Measurements from ENCODE around the gene AP3B2.

The AP3B2 gene

DNA sequence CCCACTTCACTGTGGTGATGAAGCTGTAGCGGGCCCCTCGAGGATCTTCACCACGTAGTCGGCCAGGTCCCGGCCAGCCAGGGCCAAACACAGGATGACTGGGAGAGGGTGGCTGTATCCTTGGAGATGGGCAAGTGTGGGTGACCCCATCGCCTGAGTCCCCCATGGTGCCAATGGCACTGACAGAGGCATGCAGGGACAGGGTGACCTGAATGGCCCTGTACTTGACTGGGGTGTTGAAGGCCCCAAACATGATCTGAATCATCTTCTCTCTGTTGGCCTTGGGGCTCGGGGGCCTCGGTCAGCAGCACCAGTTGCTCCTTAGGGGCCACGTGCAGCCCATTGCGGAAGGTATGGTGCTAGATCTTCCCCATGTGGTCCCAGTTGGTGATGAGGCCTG is 17.1 kb upstream of the AP3B2 start:
- no peak overlapping the region for H3K4me3 ChIP-seq (ENCODE audit: low read depth, low read length)
- TF ChIP-seq, protein P1, sequence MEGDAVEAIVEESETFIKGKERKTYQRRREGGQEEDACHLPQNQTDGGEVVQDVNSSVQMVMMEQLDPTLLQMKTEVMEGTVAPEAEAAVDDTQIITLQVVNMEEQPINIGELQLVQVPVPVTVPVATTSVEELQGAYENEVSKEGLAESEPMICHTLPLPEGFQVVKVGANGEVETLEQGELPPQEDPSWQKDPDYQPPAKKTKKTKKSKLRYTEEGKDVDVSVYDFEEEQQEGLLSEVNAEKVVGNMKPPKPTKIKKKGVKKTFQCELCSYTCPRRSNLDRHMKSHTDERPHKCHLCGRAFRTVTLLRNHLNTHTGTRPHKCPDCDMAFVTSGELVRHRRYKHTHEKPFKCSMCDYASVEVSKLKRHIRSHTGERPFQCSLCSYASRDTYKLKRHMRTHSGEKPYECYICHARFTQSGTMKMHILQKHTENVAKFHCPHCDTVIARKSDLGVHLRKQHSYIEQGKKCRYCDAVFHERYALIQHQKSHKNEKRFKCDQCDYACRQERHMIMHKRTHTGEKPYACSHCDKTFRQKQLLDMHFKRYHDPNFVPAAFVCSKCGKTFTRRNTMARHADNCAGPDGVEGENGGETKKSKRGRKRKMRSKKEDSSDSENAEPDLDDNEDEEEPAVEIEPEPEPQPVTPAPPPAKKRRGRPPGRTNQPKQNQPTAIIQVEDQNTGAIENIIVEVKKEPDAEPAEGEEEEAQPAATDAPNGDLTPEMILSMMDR (IDR thresholded peaks at IDR 0.05; ENCODE audit: insufficient read depth, low read length, missing control alignments): no peak
- POLR2A ChIA-PET: no interaction called here
- no peak for DNase-seq (ENCODE audit: low read depth, low spot score)
- CTCF ChIA-PET: no interaction called here

DNA sequence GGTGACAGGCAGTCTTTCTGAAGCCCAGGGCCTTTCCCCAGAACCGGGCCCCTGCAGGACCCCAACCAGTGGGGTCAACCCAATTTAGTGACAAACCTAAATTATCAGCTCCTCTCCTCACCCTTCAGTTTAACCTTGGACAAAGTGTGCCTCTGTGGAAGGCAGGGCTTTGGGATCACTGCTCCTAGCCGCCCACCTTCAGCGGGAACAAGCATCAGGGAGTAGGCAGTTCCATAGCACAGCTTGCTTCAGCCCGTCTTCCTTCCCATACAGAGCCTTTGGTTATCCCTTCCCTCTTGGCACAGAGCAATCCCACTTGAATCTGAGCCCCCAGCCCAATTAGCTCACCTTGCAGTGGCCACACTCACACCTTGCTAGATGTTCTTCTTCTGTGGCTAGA is 5.3 kb upstream of the AP3B2 start:
- POLR2A ChIA-PET: no interaction called here

DNA sequence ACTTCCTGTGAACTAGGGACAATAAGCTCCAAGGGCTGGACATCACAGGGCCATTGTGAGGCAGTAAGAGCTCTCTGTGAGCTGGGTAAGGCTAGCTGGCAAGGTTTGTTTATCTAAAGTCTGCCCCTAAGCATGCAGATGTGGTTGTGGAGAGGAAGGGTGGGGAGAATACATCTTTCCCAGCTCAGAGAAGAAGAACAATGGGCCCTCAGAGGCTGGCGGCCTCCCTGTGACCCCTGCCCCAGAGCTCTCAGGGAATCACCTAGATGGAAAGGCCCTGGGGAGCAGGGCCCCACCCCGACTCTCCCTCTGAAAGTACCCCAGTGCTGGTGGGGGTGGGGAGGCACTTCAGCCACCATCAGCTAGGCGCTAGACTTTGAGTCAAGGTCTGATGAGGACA is 4.3 kb upstream of the AP3B2 start:
- DNase-seq (ENCODE audit: low read depth, low spot score): no peak
- CTCF ChIA-PET: no interaction called here
- POLR2A ChIA-PET: no interaction called here
- TF ChIP-seq, protein P1 (IDR thresholded peaks at IDR 0.05; ENCODE audit: insufficient read depth, low read length, missing control alignments): no peak
- no peak overlapping the region for H3K4me3 ChIP-seq (ENCODE audit: low read depth, low read length)

More for the DNA sequence above, 5.3 kb upstream of the AP3B2 start:
- TF ChIP-seq, protein P1 (IDR thresholded peaks at IDR 0.05; ENCODE audit: insufficient read depth, low read length, missing control alignments): no peak
- no peak overlapping the region for H3K4me3 ChIP-seq (ENCODE audit: low read depth, low read length)
- CTCF ChIA-PET: no interaction called here
- DNase-seq (ENCODE audit: low read depth, low spot score): no peak

DNA sequence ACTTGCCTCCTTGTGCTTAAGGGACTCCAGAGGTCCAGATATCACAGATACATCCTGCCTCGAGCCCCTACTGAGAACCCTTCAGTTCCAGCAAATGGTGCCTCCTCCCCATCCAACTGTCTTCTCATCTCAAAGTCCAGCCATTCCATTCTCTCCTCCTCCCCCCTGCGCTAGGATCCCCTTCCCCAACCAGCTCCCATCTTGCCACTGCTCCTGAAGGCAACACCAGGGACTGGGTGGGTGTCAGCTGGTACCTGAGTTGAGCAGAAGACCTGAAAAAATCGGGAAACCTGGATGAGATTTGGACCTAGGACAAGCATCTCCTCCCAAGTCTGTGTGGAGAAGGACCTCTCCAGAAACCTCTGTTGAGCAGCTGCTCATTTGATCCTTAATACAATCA is 2.4 kb upstream of the AP3B2 start:
- ChIA-PET POLR2A (no interaction called here), CTCF (no interaction called here)
- no peak overlapping the region for H3K4me3 ChIP-seq (ENCODE audit: low read depth, low read length)
- TF ChIP-seq, protein P1 (IDR thresholded peaks at IDR 0.05; ENCODE audit: insufficient read depth, low read length, missing control alignments): no peak
- DNase-seq (ENCODE audit: low read depth, low spot score): no peak

DNA sequence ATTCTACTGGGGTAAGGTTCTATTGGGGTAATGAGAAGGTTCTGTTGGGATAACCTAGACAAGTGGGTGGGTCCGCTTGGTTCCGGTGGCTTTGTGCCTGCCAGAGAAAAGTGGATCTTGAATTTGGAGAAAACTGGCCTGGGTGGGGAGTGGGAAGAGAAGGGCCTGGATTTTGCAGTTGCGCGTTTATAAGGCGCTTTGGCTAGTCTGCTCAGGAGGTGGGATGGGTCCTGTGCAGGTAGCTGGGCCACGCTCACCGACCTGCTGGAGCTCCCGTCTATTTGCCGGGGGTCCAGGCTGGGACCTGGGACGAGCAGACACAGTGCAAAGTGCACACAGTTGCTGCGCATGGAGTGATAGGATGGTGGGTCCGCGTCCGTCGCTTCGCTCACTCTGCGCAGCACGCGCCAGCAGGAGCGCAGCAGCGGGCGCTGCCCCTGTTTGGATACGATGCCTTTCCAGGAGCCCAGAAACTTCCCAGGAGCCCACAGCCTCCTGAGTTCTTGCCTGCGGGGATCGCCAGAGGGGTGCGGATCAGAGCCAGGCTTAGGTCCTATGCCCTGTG is 1.3 kb upstream of the AP3B2 start:
- H3K4me3 ChIP-seq (ENCODE audit: low read depth, low read length): no peak overlapping the region
- POLR2A ChIA-PET: no interaction called here
- no peak for DNase-seq (ENCODE audit: low read depth, low spot score)
- CTCF ChIA-PET: no interaction called here
- TF ChIP-seq, protein P1 (IDR thresholded peaks at IDR 0.05; ENCODE audit: insufficient read depth, low read length, missing control alignments): no peak

DNA sequence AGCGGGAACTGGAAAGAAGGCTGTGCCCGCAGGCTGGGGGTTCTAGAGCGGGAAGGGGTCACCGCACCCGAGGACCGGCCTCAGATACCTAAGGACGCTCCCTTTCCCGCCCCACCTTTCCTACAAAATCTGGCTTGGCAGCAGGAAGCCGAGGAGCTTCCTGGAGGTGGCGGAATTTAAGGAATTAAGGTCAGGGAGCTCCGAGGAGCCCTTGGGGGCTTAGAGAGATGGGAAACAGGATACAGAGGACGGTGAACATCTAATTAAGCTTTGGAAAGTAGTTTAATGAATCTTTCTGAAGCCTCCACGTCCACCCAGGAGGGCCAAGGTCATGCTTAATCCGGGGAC is 507 bp upstream of the AP3B2 start:
- ChIA-PET CTCF (no interaction called here), POLR2A (no interaction called here)
- peak overlapping the region; percentile 64 for H3K4me3 ChIP-seq (ENCODE audit: low read depth, low read length)
- DNase-seq (ENCODE audit: low read depth, low spot score): no peak
- TF ChIP-seq, protein P1 (IDR thresholded peaks at IDR 0.05; ENCODE audit: insufficient read depth, low read length, missing control alignments): no peak

Data from AG04449 (cell line).